DMS53 treated with DMSO at 0.1 percent for 48 hours (cell line): ENCODE data around the gene ADAMTSL5.
"Not testable (repeated sequence)": the region's sequence is repeated elsewhere in the genome, so short reads cannot be mapped to it uniquely, and the experiment has no call there.

Experiments
- DNase-seq: peaks from one replicate; lab custom pipeline; 2025; ENCODE audit not compliant: unreplicated experiment; lab: John Stamatoyannopoulos, UW

The ADAMTSL5 gene

GRCh38 chr19:1514295-1514661 is 1.5 kb upstream of the ADAMTSL5 start:
- DNase-seq, result no peak

- DNase-seq, result peak; percentile 6
Measured at GRCh38 chr19:1513499-1514294, 878 bp upstream of the ADAMTSL5 start.

GRCh38 chr19:1511318-1512317 is 1.2 kb downstream of the ADAMTSL5 start:
- DNase-seq, result no peak

- DNase-seq, result no peak
Measured at GRCh38 chr19:1510807-1511206, 2.0 kb downstream of the ADAMTSL5 start.

- DNase-seq, result no peak
Measured at GRCh38 chr19:1510442-1510806, 2.4 kb downstream of the ADAMTSL5 start.

GRCh38 chr19:1509602-1510441 is 3.0 kb downstream of the ADAMTSL5 start:
- no peak for DNase-seq

- no peak for DNase-seq
Measured at GRCh38 chr19:1508507-1508856, 4.3 kb downstream of the ADAMTSL5 start.

- peak; percentile 66 for DNase-seq
Measured at GRCh38 chr19:1507763-1508506, 4.9 kb downstream of the ADAMTSL5 start.

- DNase-seq, result no peak
Measured at GRCh38 chr19:1507192-1507660, 5.6 kb downstream of the ADAMTSL5 start.

GRCh38 chr19:1505991-1506881 is 6.6 kb downstream of the ADAMTSL5 start:
- no peak for DNase-seq

- DNase-seq, result no peak
Measured at GRCh38 chr19:1505012-1505411, 7.8 kb downstream of the ADAMTSL5 start.

- no peak for DNase-seq
Measured at GRCh38 chr19:1503925-1504773, 8.7 kb downstream of the ADAMTSL5 start.

GRCh38 chr19:1503089-1503924 is 9.5 kb downstream of the ADAMTSL5 start:
- no peak for DNase-seq

GRCh38 chr19:1502433-1503088 is 10.3 kb downstream of the ADAMTSL5 start:
- no peak for DNase-seq

- DNase-seq, result no peak
Measured at GRCh38 chr19:1501200-1501595, 11.6 kb downstream of the ADAMTSL5 start.

- DNase-seq, result not testable (repeated sequence)
Measured at GRCh38 chr19:1499231-1499630, 13.6 kb downstream of the ADAMTSL5 start.
